ENCODE data around the gene PDE4D.

DNA sequence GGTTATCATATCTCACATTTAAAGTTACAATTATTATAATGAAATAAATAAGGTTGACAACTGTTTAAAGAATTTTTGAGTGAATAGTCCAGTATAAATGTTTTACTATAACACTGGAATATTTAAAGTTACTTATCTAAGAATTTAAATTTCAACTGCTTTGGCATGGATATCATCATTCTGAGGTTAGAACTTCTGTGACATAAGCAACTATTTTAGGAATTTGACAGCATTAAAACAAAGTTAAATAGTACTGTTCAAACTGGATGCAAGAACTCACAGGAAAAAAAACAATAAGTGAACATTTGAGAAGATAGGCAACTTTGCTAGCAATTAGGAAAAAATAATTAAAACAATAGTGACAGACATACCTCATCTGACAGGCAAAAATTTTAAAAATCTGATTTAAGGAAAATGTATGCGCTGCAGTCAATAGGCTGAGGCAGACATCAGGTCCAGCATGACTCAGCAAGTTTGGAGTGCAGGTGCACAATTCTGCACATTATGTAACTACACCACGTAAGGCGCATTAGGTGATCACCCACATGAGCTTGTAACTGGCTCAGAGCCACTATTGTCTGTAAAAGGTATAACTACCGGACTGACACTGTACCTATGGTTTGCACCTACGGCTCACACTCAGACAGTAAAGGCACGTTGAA is 180.6 kb downstream of the PDE4D start:
- TF ChIP-seq EZH2 (IDR thresholded peaks at IDR 0.05; ENCODE audit: insufficient read depth, poor library complexity, severe bottlenecking) (no peak), EZH2phosphoT487 (IDR thresholded peaks at IDR 0.05; ENCODE audit: insufficient read depth, low read depth) (no peak)

All from GM23248 (cell line).